ENCODE results near the gene LILRA2.
"Not testable (repeated sequence)": the region's sequence is repeated elsewhere in the genome, so short reads cannot be mapped to it uniquely, and the experiment has no call there.

The LILRA2 gene

GRCh38 chr19:54616821-54617560 is 43.4 kb downstream of the LILRA2 start:
- no peak for TF ChIP-seq REST (IDR thresholded peaks at IDR 0.05; ENCODE audit: insufficient read depth in 1 of 2, low read depth in 2 of 2, low read length in 2 of 2)
- no peak for TF ChIP-seq POLR2AphosphoS5 (IDR thresholded peaks at IDR 0.05; ENCODE audit: low read depth, low read length)
- TF ChIP-seq FOXP2 (optimal IDR thresholded peaks at IDR 0.05; ENCODE audit: borderline replicate concordance, extremely low read depth, extremely low read length, insufficient read depth) = no peak
- no peak for TF ChIP-seq TAF1 (IDR thresholded peaks at IDR 0.05; ENCODE audit: borderline replicate concordance, insufficient read depth, low read length)
- TF ChIP-seq SIN3A (IDR thresholded peaks at IDR 0.05; ENCODE audit: borderline replicate concordance, insufficient read depth, low read length) = no peak

- TF ChIP-seq FOXP2 (optimal IDR thresholded peaks at IDR 0.05; ENCODE audit: borderline replicate concordance, extremely low read depth, extremely low read length, insufficient read depth) (no peak), TAF1 (IDR thresholded peaks at IDR 0.05; ENCODE audit: borderline replicate concordance, insufficient read depth, low read length) (no peak), SIN3A (IDR thresholded peaks at IDR 0.05; ENCODE audit: borderline replicate concordance, insufficient read depth, low read length) (no peak), REST (IDR thresholded peaks at IDR 0.05; ENCODE audit: insufficient read depth in 1 of 2, low read depth in 2 of 2, low read length in 2 of 2) (no peak), POLR2AphosphoS5 (IDR thresholded peaks at IDR 0.05; ENCODE audit: low read depth, low read length) (no peak)
These were observed 46.9 kb downstream of the LILRA2 start for GRCh38 chr19:54620464-54620863.

GRCh38 chr19:54622431-54622830 is 48.8 kb downstream of the LILRA2 start:
- TF ChIP-seq TAF1 (IDR thresholded peaks at IDR 0.05; ENCODE audit: borderline replicate concordance, insufficient read depth, low read length) (no peak), REST (IDR thresholded peaks at IDR 0.05; ENCODE audit: insufficient read depth in 1 of 2, low read depth in 2 of 2, low read length in 2 of 2) (no peak)

GRCh38 chr19:54626757-54627156 is 53.2 kb downstream of the LILRA2 start:
- no peak for TF ChIP-seq POLR2AphosphoS5 (IDR thresholded peaks at IDR 0.05; ENCODE audit: low read depth, low read length)
- no peak for TF ChIP-seq FOXP2 (optimal IDR thresholded peaks at IDR 0.05; ENCODE audit: borderline replicate concordance, extremely low read depth, extremely low read length, insufficient read depth)
- TF ChIP-seq REST (IDR thresholded peaks at IDR 0.05; ENCODE audit: insufficient read depth in 1 of 2, low read depth in 2 of 2, low read length in 2 of 2) = no peak
- no peak for TF ChIP-seq SIN3A (IDR thresholded peaks at IDR 0.05; ENCODE audit: borderline replicate concordance, insufficient read depth, low read length)
- TF ChIP-seq TAF1 (IDR thresholded peaks at IDR 0.05; ENCODE audit: borderline replicate concordance, insufficient read depth, low read length) = no peak

GRCh38 chr19:54630262-54630661 is 56.7 kb downstream of the LILRA2 start, which contains the start of gene LILRB1:
Gene LILRB1, plus strand, starts transcription at chr19:54630484. Its CDS starts 590 bp downstream, at chr19:54631074.
- TF ChIP-seq SIN3A (IDR thresholded peaks at IDR 0.05; ENCODE audit: borderline replicate concordance, insufficient read depth, low read length); REST (IDR thresholded peaks at IDR 0.05; ENCODE audit: insufficient read depth in 1 of 2, low read depth in 2 of 2, low read length in 2 of 2); FOXP2 (optimal IDR thresholded peaks at IDR 0.05; ENCODE audit: borderline replicate concordance, extremely low read depth, extremely low read length, insufficient read depth): not testable (repeated sequence)
